OCI-LY3 (cell line): Measurements from ENCODE around the gene GPX8.

Source experiments
- H2AFZ ChIP-seq: fragments of 200-600, 300-600 bp; shearing (Covaris generic); 2 replicates; pipeline ENCODE4 v1.6.0; 2014; ENCODE audit warnings: antibody characterized with exemption, low read depth, low read length
- H3K27ac ChIP-seq: fragments of 200-600, 300-600 bp; sonication (generic); 2 replicates; pipeline ENCODE4 v1.5.1; 2014; ENCODE audit warnings: mild to moderate bottlenecking, low read length, moderate library complexity, mixed read lengths
- H3K27me3 ChIP-seq: fragments of 200-600, 300-600 bp; sonication (generic); 2 replicates; pipeline ENCODE4 v1.6.1; 2014; ENCODE audit warnings: low read depth, low read length, mixed read lengths
- H3K36me3 ChIP-seq: fragments of 200-600, 300-600 bp; sonication (generic); replicated peaks from 2 replicates; pipeline ENCODE3; 2014; ENCODE audit warnings: low read depth, low read length, mixed read lengths
- H3K4me1 ChIP-seq: fragments of 300-600, 200-600 bp; sonication (generic); 2 replicates; pipeline ENCODE4 v1.6.1; 2014; ENCODE audit warnings: low read length, mixed read lengths
- H3K4me2 ChIP-seq: fragments of 200-600, 300-600 bp; sonication (generic); 2 replicates; pipeline ENCODE4 v1.6.1; 2014; ENCODE audit warnings: low read length, mixed read lengths
- H3K4me3 ChIP-seq: fragments of 300-600, 200-600 bp; sonication (generic); 2 replicates; pipeline ENCODE4 v1.5.1; 2014; ENCODE audit warnings: antibody characterized with exemption, mild to moderate bottlenecking, low read length, moderate library complexity
- H3K79me2 ChIP-seq: fragments of 300-600, 200-600 bp; shearing (Covaris generic); 2 replicates; pipeline ENCODE4 v1.6.1; 2014; ENCODE audit warnings: mild to moderate bottlenecking, low read length, mixed read lengths
- H3K9ac ChIP-seq: fragments of 300-600, 200-600 bp; shearing (Covaris generic); 2 replicates; pipeline ENCODE4 v1.6.0; 2014; ENCODE audit warnings: mild to moderate bottlenecking, low read length, moderate library complexity
- H3K9me3 ChIP-seq: fragments of 200-600, 300-600 bp; shearing (Covaris generic); 2 replicates; pipeline ENCODE4 v1.6.1; 2014; ENCODE audit warnings: low read length, mixed read lengths; ENCODE audit not compliant: insufficient read depth
- H4K20me1 ChIP-seq: fragments of 200-600, 300-600 bp; sonication (generic); 2 replicates; pipeline ENCODE4 v1.6.1; 2016; ENCODE audit warnings: low read length, mixed read lengths; ENCODE audit not compliant: insufficient read depth
- CTCF ChIP-seq: fragments of 200-600, 300-600 bp; sonication (generic); IDR thresholded peaks from 2 replicates; pipeline ENCODE4 v1.5.1; 2014; ENCODE audit warnings: antibody characterized with exemption, low read length, low read depth
- EZH2phosphoT487 ChIP-seq: fragments of 200-600 bp; shearing (Covaris generic); IDR thresholded peaks from 2 replicates; pipeline ENCODE4 v1.6.1; 2018; ENCODE audit warnings: antibody characterized with exemption, mixed run types, low read depth

Gene GPX8, protein sequence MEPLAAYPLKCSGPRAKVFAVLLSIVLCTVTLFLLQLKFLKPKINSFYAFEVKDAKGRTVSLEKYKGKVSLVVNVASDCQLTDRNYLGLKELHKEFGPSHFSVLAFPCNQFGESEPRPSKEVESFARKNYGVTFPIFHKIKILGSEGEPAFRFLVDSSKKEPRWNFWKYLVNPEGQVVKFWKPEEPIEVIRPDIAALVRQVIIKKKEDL

GRCh38 chr5:55159763-55160492 is at the start of gene GPX8:
TSS of gene GPX8 (plus strand) at chr5:55160171. CDS start at chr5:55160193, 22 bp downstream.
- Histone ChIP-seq H3K9me3 (no peaks in the 10 kb centered on the region), H3K36me3 (no peaks in the 10 kb centered on the region), H4K20me1 (no peaks in the 10 kb centered on the region), H3K4me3 (0 out of 2 replicates have a peak within 1 kb of the TSS, but pooled peaks have one; percentile 36), H3K79me2 (no peaks in the 10 kb centered on the region), H2AFZ (no peak within 1 kb of the TSS), H3K9ac (no peak within 1 kb of the TSS), H3K4me1 (no peaks in the 10 kb centered on the region), H3K27ac (no peak within 1 kb of the TSS), H3K27me3 (peaks cover 29% of the 10 kb centered on the region), H3K4me2 (peak within 1 kb of the TSS; percentile 36; the same call in 1 of the 2 replicates)
- TF ChIP-seq CTCF (peak; percentile 67), EZH2phosphoT487 (no peak)

DNA sequence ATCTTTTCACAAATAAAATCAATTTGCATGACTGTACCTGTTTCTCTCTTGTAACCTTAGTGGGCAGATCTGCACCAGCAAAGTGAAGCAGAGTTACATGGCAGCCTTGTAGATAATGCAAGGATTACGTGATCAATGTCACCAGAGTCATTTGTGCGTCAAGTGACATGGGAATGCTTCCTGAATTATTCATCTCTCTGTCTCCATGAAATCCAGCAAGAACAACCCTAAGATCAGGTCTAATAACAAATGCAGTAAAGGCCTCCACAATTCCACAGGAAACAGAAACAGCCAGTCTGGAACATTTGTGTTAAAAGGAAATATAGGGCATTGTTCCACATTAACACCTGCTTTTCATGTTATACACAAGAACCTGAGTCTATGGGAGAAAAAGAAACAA is 49.8 kb upstream of the GPX8 start:
- no peaks in the 10 kb centered on the region for H3K36me3 ChIP-seq
- no peak overlapping the region for H3K9ac ChIP-seq
- no peak overlapping the region for H2AFZ ChIP-seq
- no peaks in the 10 kb centered on the region for H4K20me1 ChIP-seq
- no peaks in the 10 kb centered on the region for H3K4me1 ChIP-seq
- H3K27me3 ChIP-seq = 0 out of 2 replicates have a peak, but pooled peaks cover 7% of the 10 kb centered on the region
- no peak overlapping the region for H3K27ac ChIP-seq
- H3K4me3 ChIP-seq = no peak overlapping the region
- no peak for TF ChIP-seq EZH2phosphoT487
- no peak for TF ChIP-seq CTCF
- no peak overlapping the region for H3K4me2 ChIP-seq
- no peaks in the 10 kb centered on the region for H3K79me2 ChIP-seq
- H3K9me3 ChIP-seq = no peaks in the 10 kb centered on the region

DNA sequence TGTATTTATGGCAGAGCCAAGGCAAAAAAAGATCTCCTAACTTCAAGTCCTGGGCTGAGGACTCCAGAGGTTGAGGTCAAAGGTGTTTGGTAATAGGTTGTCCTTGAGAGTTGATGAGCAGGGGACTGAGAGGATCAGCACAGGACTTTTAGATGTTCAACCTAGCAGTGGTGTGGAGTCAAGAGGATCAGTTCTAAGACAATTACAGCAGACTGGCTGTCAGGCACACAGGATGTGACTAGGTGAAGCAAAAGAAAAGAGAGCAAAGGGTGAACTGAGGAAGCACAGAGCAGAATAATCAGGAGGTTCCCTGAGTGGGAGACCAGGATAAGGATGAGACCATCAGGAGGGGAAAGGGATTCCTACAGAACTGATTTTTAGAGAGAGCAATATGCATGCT is 46.6 kb upstream of the GPX8 start:
- H3K4me3 ChIP-seq = no peak overlapping the region
- TF ChIP-seq EZH2phosphoT487 = no peak
- no peak for TF ChIP-seq CTCF
- no peaks in the 10 kb centered on the region for H3K36me3 ChIP-seq
- no peaks in the 10 kb centered on the region for H3K9me3 ChIP-seq
- no peak overlapping the region for H3K9ac ChIP-seq
- H3K4me1 ChIP-seq = no peaks in the 10 kb centered on the region
- no peak overlapping the region for H2AFZ ChIP-seq
- no peak overlapping the region for H3K27ac ChIP-seq
- H3K79me2 ChIP-seq = no peaks in the 10 kb centered on the region
- 0 out of 2 replicates have a peak, but pooled peaks cover 7% of the 10 kb centered on the region for H3K27me3 ChIP-seq
- H4K20me1 ChIP-seq = no peaks in the 10 kb centered on the region
- no peak overlapping the region for H3K4me2 ChIP-seq

GRCh38 chr5:55114061-55114460 is 45.9 kb upstream of the GPX8 start:
- Histone ChIP-seq H3K79me2 (no peaks in the 10 kb centered on the region), H3K4me2 (no peak overlapping the region), H4K20me1 (no peaks in the 10 kb centered on the region), H3K4me1 (no peaks in the 10 kb centered on the region), H3K9me3 (no peaks in the 10 kb centered on the region), H3K27ac (no peak overlapping the region), H3K9ac (no peak overlapping the region), H3K27me3 (0 out of 2 replicates have a peak, but pooled peaks cover 7% of the 10 kb centered on the region), H3K4me3 (no peak overlapping the region), H2AFZ (no peak overlapping the region), H3K36me3 (no peaks in the 10 kb centered on the region)
- TF ChIP-seq EZH2phosphoT487 (no peak), CTCF (no peak)
